Activated B cell treated with CpG ODN at 0.5 μM for 24 hours (primary cell): ENCODE results near the gene LRP5. TPM values are rescaled to one million over a fixed set of nuclear protein-coding genes. Genes with fewer than 3 reads are reported as not detected.

ENCODE experiments used
- ATAC-seq: fragments of 200-7000 bp; cut with Tn5 transposase; one replicate; pipeline ENCODE4 v1.10.0; 2021; ENCODE audit warnings: low read depth, mild to moderate bottlenecking, moderate library complexity
- CTCF ChIA-PET: fragments of 350-600 bp; sonication (Branson Sonifier 250); formaldehyde crosslinking; loops from one replicate; lab custom pipeline; 2021; ENCODE audit warnings: antibody characterized with exemption; lab: Charles Lee
- POLR2A ChIA-PET: fragments of 350-600 bp; sonication (Branson Sonifier 250); formaldehyde crosslinking; loops from one replicate; lab custom pipeline; 2021; ENCODE audit warnings: antibody characterized with exemption; lab: Charles Lee
- DNase-seq: peaks from one replicate; pipeline ENCODE4 v3.0.0; 2022
- H3K27ac Mint-ChIP-seq: one replicate; pipeline ENCODE4 v1.8.0; 2020; ENCODE audit warnings: mixed read lengths
- H3K27me3 Mint-ChIP-seq: one replicate; pipeline ENCODE4 v1.8.0; 2021; ENCODE audit warnings: mixed read lengths
- H3K36me3 Mint-ChIP-seq: one replicate; pipeline ENCODE4 v1.8.0; 2021; ENCODE audit warnings: low read depth, mixed read lengths
- H3K4me1 Mint-ChIP-seq: one replicate; pipeline ENCODE4 v1.8.0; 2021; ENCODE audit warnings: mixed read lengths
- H3K4me3 Mint-ChIP-seq: one replicate; pipeline ENCODE4 v1.8.0; 2020; ENCODE audit warnings: mild to moderate bottlenecking, mixed read lengths
- H3K9me3 Mint-ChIP-seq: one replicate; pipeline ENCODE4 v1.8.0; 2020; ENCODE audit warnings: mixed read lengths
- CTCF ChIP-seq: fragments of 200-600 bp; IDR thresholded peaks from one replicate; pipeline ENCODE4 v1.8.0; 2022; ENCODE audit warnings: antibody characterized with exemption, mild to moderate bottlenecking
- intact Hi-C: fragments of 100-400 bp; cut with micrococcal nuclease; formaldehyde crosslinking; loops from one replicate; pipeline ENCODE4 v1.15.1; 2024
- total RNA-seq: library from RNA; stranded (reverse); gene quantifications from 2 replicates; pipeline ENCODE4 v1.2.3, GENCODE V29; 2022

Gene LRP5
- total RNA-seq, 1 donor from 2014 or later: 8.7 TPM

GRCh38 chr11:68386331-68386978 is 74.1 kb downstream of the LRP5 start:
- no peaks in the 10 kb centered on the region for H3K9me3 Mint-ChIP-seq
- H3K4me1 Mint-ChIP-seq: peaks cover 21% of the 10 kb centered on the region
- ATAC-seq: no peak
- TF ChIP-seq CTCF: no peak
- no peak overlapping the region for H3K27ac Mint-ChIP-seq
- H3K4me3 Mint-ChIP-seq: no peak overlapping the region
- H3K27me3 Mint-ChIP-seq: no peaks in the 10 kb centered on the region
- DNase-seq: no peak
- no peaks in the 10 kb centered on the region for H3K36me3 Mint-ChIP-seq
- ChIA-PET POLR2A (no interaction called here), CTCF (no interaction called here)
- intact Hi-C loops: no loop called here

DNA sequence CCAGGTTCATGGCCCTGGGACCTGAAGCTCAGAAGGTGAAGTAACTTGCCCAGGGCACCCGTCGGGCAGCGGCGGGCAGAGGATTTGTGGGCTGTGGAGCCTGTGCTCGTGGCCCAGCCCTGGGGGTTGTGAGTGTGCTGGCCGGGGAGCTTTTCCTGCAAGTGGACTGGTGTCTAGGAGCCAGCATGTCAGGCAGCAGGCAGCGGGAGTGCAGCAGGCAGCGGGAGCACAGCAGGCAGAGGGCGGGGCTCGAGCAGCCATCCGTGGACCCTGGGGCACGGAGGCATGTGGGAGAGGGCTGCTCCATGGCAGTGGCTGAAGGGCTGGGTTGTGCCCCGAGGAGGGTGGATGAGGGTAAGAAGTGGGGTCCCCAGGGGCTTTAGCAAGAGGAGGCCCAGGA is 75.4 kb downstream of the LRP5 start:
- intact Hi-C loops: no loop called here
- ChIA-PET CTCF (no interaction called here), POLR2A (no interaction called here)
- DNase-seq: no peak
- no peaks in the 10 kb centered on the region for H3K9me3 Mint-ChIP-seq
- peaks cover 10% of the 10 kb centered on the region for H3K4me1 Mint-ChIP-seq
- no peak overlapping the region for H3K27ac Mint-ChIP-seq
- no peak for TF ChIP-seq CTCF
- H3K36me3 Mint-ChIP-seq: no peaks in the 10 kb centered on the region
- no peaks in the 10 kb centered on the region for H3K27me3 Mint-ChIP-seq
- ATAC-seq: no peak
- H3K4me3 Mint-ChIP-seq: no peak overlapping the region

DNA sequence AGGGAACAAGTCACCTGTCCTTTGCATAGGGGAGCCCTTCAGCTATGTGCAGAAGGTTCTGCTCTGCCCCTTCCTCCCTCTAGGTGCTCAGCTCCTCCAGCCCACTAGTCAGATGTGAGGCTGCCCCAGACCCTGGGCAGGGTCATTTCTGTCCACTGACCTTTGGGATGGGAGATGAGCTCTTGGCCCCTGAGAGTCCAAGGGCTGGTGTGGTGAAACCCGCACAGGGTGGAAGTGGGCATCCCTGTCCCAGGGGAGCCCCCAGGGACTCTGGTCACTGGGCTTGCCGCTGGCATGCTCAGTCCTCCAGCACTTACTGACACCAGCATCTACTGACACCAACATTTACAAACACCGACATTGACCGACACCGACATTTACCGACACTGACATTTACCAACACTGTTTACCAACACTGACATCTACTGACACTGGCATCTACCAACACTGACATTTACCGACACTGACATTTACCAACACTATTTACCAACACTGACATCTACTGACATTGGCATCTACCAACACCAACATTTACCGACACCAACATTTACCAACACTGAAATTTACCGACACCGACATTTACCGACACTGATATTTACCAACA is 76.3 kb downstream of the LRP5 start:
- DNase-seq: no peak
- no peaks in the 10 kb centered on the region for H3K9me3 Mint-ChIP-seq
- H3K27me3 Mint-ChIP-seq: no peaks in the 10 kb centered on the region
- ATAC-seq: no peak
- H3K4me3 Mint-ChIP-seq: no peak overlapping the region
- CTCF ChIA-PET: no interaction called here
- H3K36me3 Mint-ChIP-seq: no peaks in the 10 kb centered on the region
- H3K27ac Mint-ChIP-seq: no peak overlapping the region
- intact Hi-C loops: no loop called here
- POLR2A ChIA-PET: no interaction called here
- no peak for TF ChIP-seq CTCF
- peaks cover 4% of the 10 kb centered on the region for H3K4me1 Mint-ChIP-seq

GRCh38 chr11:68390315-68390714 is 77.9 kb downstream of the LRP5 start:
- DNase-seq (no peak), ATAC-seq (no peak)
- intact Hi-C loops: no loop called here
- Mint-ChIP-seq H3K36me3 (no peaks in the 10 kb centered on the region), H3K9me3 (no peaks in the 10 kb centered on the region), H3K4me1 (no peaks in the 10 kb centered on the region), H3K27ac (no peak overlapping the region), H3K27me3 (no peaks in the 10 kb centered on the region), H3K4me3 (no peak overlapping the region)
- CTCF ChIA-PET: interaction anchor here (1.0 kb wide), 1 partner anchor 133 kb away, joined by 4 read pairs; no protein-coding TSS in a partner anchor
- TF ChIP-seq CTCF: no peak
- POLR2A ChIA-PET: no interaction called here

DNA sequence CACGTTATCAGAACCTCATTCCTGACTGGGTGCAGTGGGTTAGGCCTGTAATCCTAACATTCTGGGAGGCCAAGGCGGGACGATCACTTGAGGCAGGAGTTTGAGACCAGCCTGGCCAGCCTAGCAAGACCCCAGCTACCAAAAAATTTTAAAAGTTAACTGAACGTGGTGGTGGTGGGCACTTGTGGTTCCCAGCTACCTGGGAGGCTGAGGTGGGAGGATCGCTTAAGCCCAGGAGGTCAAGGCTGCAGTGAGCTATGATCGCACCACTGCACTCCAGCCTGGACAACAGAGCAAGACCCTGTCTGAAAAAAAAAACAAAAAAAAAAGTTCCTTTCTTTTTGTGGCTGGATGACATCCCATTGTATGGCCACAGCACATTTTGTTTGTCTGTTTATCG is 80.4 kb downstream of the LRP5 start:
- Mint-ChIP-seq H3K36me3 (no peaks in the 10 kb centered on the region), H3K27ac (no peak overlapping the region), H3K27me3 (no peaks in the 10 kb centered on the region), H3K4me1 (no peaks in the 10 kb centered on the region), H3K9me3 (no peaks in the 10 kb centered on the region), H3K4me3 (no peak overlapping the region)
- POLR2A ChIA-PET: no interaction called here
- no peak for ATAC-seq
- intact Hi-C loops: no loop called here
- DNase-seq: no peak
- CTCF ChIA-PET: no interaction called here
- no peak for TF ChIP-seq CTCF
